Brain pericyte (primary cell): ENCODE measurements around the gene SH3PXD2B.
A peak's percentile ranks its signal among the peaks of the same experiment; 100 is the strongest.
"Not testable (repeated sequence)": the region's sequence is repeated elsewhere in the genome, so short reads cannot be mapped to it uniquely, and the experiment has no call there.

ENCODE experiments used
- DNase-seq: peaks from one replicate; pipeline ENCODE4 v3.0.0-alpha.2; 2012; ENCODE audit warnings: low read depth, low spot score

SH3PXD2B gene

GRCh38 chr5:172485511-172486202 is 31.3 kb upstream of the SH3PXD2B start:
- no peak for DNase-seq

GRCh38 chr5:172484664-172485063 is 30.3 kb upstream of the SH3PXD2B start:
- no peak for DNase-seq

GRCh38 chr5:172482156-172483020 is 28.1 kb upstream of the SH3PXD2B start:
- DNase-seq = no peak

GRCh38 chr5:172481011-172481800 is 26.9 kb upstream of the SH3PXD2B start:
- DNase-seq = no peak

- no peak for DNase-seq
Observed at GRCh38 chr5:172479784-172480115, 25.4 kb upstream of the SH3PXD2B start.

- DNase-seq = peak; percentile 56
Observed at GRCh38 chr5:172479034-172479783, 24.9 kb upstream of the SH3PXD2B start.

- not testable (repeated sequence) for DNase-seq
Observed at GRCh38 chr5:172478695-172479033, 24.3 kb upstream of the SH3PXD2B start.

GRCh38 chr5:172478256-172478655 is 23.9 kb upstream of the SH3PXD2B start:
- no peak for DNase-seq

GRCh38 chr5:172477466-172477865 is 23.1 kb upstream of the SH3PXD2B start:
- DNase-seq = no peak

GRCh38 chr5:172474293-172474692 is 20.0 kb upstream of the SH3PXD2B start:
- no peak for DNase-seq

- no peak for DNase-seq
Observed at GRCh38 chr5:172473427-172473826, 19.1 kb upstream of the SH3PXD2B start.

- no peak for DNase-seq
Observed at GRCh38 chr5:172469697-172470096, 15.4 kb upstream of the SH3PXD2B start.

GRCh38 chr5:172466062-172466461 is 11.7 kb upstream of the SH3PXD2B start:
- DNase-seq = no peak

- no peak for DNase-seq
Observed at GRCh38 chr5:172463031-172463430, 8.7 kb upstream of the SH3PXD2B start.

- DNase-seq = no peak
Observed at GRCh38 chr5:172459783-172460165, 5.4 kb upstream of the SH3PXD2B start.

GRCh38 chr5:172458976-172459782 is 4.9 kb upstream of the SH3PXD2B start:
- DNase-seq = no peak

- no peak for DNase-seq
Observed at GRCh38 chr5:172456076-172456722, 1.9 kb upstream of the SH3PXD2B start.

GRCh38 chr5:172455511-172456061 is 1.3 kb upstream of the SH3PXD2B start:
- no peak for DNase-seq

- no peak for DNase-seq
Observed at GRCh38 chr5:172455087-172455381, 709 bp upstream of the SH3PXD2B start.

GRCh38 chr5:172453986-172454357 is 353 bp downstream of the SH3PXD2B start:
- DNase-seq = no peak
